Right cardiac atrium (tissue), 5 donors: ENCODE data around the gene RASEF. TPM values are rescaled to one million over a fixed set of nuclear protein-coding genes. Genes with fewer than 3 reads are reported as not detected.

Experiments
- ATAC-seq, 2 donors: fragments of 200-7000 bp; cut with Tn5 transposase; one replicate each; pipeline versions ENCODE4 v1.8.0 to v1.9.1; 2020; ENCODE audit warnings: moderate library complexity in 2 of 2, mild to moderate bottlenecking in 1 of 2
- DNase-seq, 3 donors: peaks; one replicate each; pipeline ENCODE4 v3.0.0-alpha.2; 2020
- H3K27ac ChIP-seq: one replicate; pipeline ENCODE4 v1.5.1; 2013; ENCODE audit warnings: mild to moderate bottlenecking, low read length, control low read depth, moderate library complexity
- H3K27me3 ChIP-seq: one replicate; pipeline ENCODE4 v1.6.1; 2013; ENCODE audit not compliant: control insufficient read depth, insufficient read depth
- H3K4me1 ChIP-seq: one replicate; pipeline ENCODE4 v1.6.1; 2013; ENCODE audit warnings: low read length; ENCODE audit not compliant: control insufficient read depth, insufficient read depth
- H3K4me3 ChIP-seq: one replicate; pipeline ENCODE4 v1.5.1; 2013; ENCODE audit warnings: low read length, control low read depth
- H3K9me3 ChIP-seq: one replicate; pipeline ENCODE4 v1.6.1; 2013; ENCODE audit warnings: low read length; ENCODE audit not compliant: control insufficient read depth
- WGBS: extraction: QIAGEN DNeasy Blood & Tissue Kit; methylation state at CpG from one replicate; pipeline ENCODE4 v1.1.7; 2013; 5-methylcytosine and 5-hydroxymethylcytosine counted together
- intact Hi-C, 4 donors: fragments of 100-400 bp; cut with DNase I; formaldehyde crosslinking; loops; one replicate each; pipeline versions ENCODE4 v1.11.0 to v1.14.0; 2022 to 2023
- polyA plus RNA-seq: library from polyadenylated mRNA; stranded (reverse); fragments of 200-250 nt; gene quantifications from one replicate; pipeline ENCODE4 v1.2.3, GENCODE V29; 2013
- total RNA-seq, 4 donors: library from RNA; stranded (reverse); fragmentation: NEBNext Ultra II Directional; extraction: Animal tissue kit (Norgen Biotek cat#: 25700); gene quantifications; one replicate each; pipeline ENCODE4 v1.2.1, GENCODE V29; 2021
- donor health status: healthy with polysubstance abuse.
- donor health status: DM: no; HTN: yes; CAD: no.
- donor health status: DM: no; HTN: no; CAD: no.
- donor health status: DM: no; HTN: yes; CAD: no; lungs with severe emphysema.
- donor health status: DM: yes; HTN: yes; CAD: no.

Gene RASEF
- total and polyA plus RNA-seq, 5 donors, result 0.02 to 0.17 (median 0.15) TPM; not detected in 2

DNA sequence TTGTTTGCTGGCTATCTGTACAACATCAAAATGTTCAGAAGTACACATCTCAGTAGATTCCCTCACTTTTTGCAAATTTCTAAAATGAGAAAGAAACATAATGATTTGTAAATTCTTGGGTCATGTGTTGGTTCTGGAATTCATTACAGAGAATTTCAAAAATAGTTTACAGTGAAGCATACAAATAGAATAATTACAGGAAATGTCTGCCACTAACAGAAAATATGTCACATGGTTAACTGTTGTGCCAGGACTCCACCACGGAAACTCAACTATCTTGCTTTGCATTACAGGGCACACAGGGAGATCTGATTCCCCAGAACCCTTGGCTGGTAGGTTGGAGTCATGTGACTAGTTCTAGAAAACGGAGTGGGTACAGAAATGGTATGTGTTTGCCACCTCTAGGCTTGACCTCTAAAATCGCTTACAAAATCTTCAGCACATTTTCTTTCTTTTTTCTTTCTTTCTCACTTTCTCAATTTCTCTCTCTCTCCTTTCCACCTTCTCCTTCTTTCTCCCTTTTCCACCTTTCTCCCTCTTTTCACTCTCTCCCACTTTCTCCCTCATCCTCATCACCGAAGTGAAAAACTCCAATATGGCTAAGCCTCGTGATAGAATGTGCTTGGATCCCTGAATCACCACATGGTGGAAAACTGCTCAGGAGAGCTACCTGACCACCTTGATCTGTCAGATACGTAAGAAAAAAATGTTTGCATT is 32.4 kb downstream of the RASEF start:
- ATAC-seq (no peak), DNase-seq (no peak)
- no peak overlapping the region for H3K4me3 ChIP-seq
- H3K4me1 ChIP-seq, result no peaks in the 10 kb centered on the region
- H3K27me3 ChIP-seq, result no peaks in the 10 kb centered on the region
- intact Hi-C loops, result no loop called here
- H3K9me3 ChIP-seq, result no peaks in the 10 kb centered on the region
- 70% methylated on average over 6 of the region's 6 CpGs for WGBS
- no peak overlapping the region for H3K27ac ChIP-seq

- no peak for ATAC-seq
- WGBS, result 91% methylated on average over 7 of the region's 7 CpGs
- Histone ChIP-seq H3K9me3 (no peaks in the 10 kb centered on the region), H3K27me3 (no peaks in the 10 kb centered on the region), H3K4me3 (no peak overlapping the region), H3K27ac (no peak overlapping the region), H3K4me1 (no peaks in the 10 kb centered on the region)
- DNase-seq, result no peak
- intact Hi-C loops, result no loop called here
Observed at GRCh38 chr9:83029531-83030137, 33.3 kb downstream of the RASEF start.

GRCh38 chr9:83027153-83027891 is 35.6 kb downstream of the RASEF start:
- Histone ChIP-seq H3K4me1 (no peaks in the 10 kb centered on the region), H3K27ac (no peak overlapping the region), H3K9me3 (no peaks in the 10 kb centered on the region), H3K27me3 (no peaks in the 10 kb centered on the region), H3K4me3 (no peak overlapping the region)
- no peak for DNase-seq
- intact Hi-C loops, result no loop called here
- no peak for ATAC-seq
- 83% methylated on average over 5 of the region's 5 CpGs for WGBS

DNA sequence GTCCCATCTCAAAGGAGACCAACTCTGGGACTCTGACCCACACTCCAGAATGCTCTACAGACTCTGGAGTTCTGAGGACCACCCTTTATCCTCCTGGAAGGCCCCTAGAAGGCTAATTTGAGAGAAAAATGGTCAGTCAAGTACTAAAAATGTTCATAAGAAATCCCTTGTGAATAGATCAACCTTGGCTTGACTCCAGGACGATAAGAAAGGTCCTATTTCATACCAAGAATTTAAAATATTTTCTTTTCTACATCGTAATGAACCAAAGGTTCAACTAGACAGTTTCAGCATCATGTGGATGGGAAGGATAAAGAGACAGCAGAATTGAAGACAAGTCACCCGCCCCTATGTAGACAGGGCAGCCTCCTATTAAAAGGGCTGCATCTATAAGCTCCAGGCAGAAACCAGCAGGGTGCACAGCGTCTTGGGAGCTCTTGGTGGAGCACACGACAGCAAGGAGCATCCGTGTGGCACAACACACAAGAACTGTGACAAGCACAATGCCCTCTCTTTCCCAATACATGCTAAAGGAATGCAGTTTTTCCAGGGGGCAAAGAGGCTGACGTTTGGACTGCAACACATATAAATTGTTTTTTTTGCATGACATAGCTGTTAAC is 38.3 kb downstream of the RASEF start:
- no peaks in the 10 kb centered on the region for H3K27me3 ChIP-seq
- WGBS, result 57% methylated on average over 7 of the region's 7 CpGs
- DNase-seq, result no peak
- H3K4me3 ChIP-seq, result no peak overlapping the region
- no peaks in the 10 kb centered on the region for H3K9me3 ChIP-seq
- intact Hi-C loops, result no loop called here
- ATAC-seq, result no peak
- H3K27ac ChIP-seq, result no peak overlapping the region
- no peaks in the 10 kb centered on the region for H3K4me1 ChIP-seq

- Histone ChIP-seq H3K4me3 (no peak overlapping the region), H3K9me3 (no peaks in the 10 kb centered on the region), H3K27ac (no peak overlapping the region), H3K4me1 (no peaks in the 10 kb centered on the region), H3K27me3 (no peaks in the 10 kb centered on the region)
- WGBS, result 77% methylated on average over 1 of the region's 1 CpG
- intact Hi-C loops, result no loop called here
- no peak for ATAC-seq
- DNase-seq, result no peak
Observed at GRCh38 chr9:83023151-83023550, 39.8 kb downstream of the RASEF start.

DNA sequence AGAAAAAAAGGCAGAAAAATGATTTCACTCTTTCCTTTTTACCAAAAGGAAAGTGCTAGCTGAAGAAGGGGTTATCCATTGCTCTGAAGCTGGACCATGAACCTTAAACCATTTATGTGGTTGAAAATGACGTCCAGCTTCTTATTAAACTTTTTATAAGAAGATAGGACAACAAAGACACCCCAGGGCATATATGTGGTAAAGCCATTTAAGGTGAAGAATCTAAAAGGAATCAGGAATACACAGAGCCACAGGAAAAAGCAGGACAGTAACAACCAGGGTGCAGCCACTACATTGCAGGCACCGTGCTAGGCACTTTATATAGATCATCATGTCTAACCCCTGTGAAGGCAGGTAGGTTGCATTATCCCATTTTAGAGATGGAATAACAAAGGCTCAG is 42.1 kb downstream of the RASEF start:
- DNase-seq (no peak), ATAC-seq (no peak)
- 86% methylated on average over 2 of the region's 2 CpGs for WGBS
- Histone ChIP-seq H3K27ac (no peak overlapping the region), H3K4me3 (no peak overlapping the region), H3K27me3 (no peaks in the 10 kb centered on the region), H3K4me1 (no peaks in the 10 kb centered on the region), H3K9me3 (no peaks in the 10 kb centered on the region)
- intact Hi-C loops, result no loop called here

GRCh38 chr9:83020327-83020726 is 42.6 kb downstream of the RASEF start:
- no peaks in the 10 kb centered on the region for H3K4me1 ChIP-seq
- no peaks in the 10 kb centered on the region for H3K27me3 ChIP-seq
- DNase-seq (no peak), ATAC-seq (no peak)
- H3K9me3 ChIP-seq, result no peaks in the 10 kb centered on the region
- 79% methylated on average over 7 of the region's 7 CpGs for WGBS
- no peak overlapping the region for H3K27ac ChIP-seq
- intact Hi-C loops, result no loop called here
- no peak overlapping the region for H3K4me3 ChIP-seq

- Histone ChIP-seq H3K27me3 (no peaks in the 10 kb centered on the region), H3K9me3 (no peaks in the 10 kb centered on the region), H3K27ac (no peak overlapping the region), H3K4me3 (no peak overlapping the region), H3K4me1 (no peaks in the 10 kb centered on the region)
- intact Hi-C loops, result no loop called here
- 88% methylated on average over 2 of the region's 2 CpGs for WGBS
- DNase-seq (no peak), ATAC-seq (no peak)
Observed at GRCh38 chr9:83019246-83019645, 43.7 kb downstream of the RASEF start.

DNA sequence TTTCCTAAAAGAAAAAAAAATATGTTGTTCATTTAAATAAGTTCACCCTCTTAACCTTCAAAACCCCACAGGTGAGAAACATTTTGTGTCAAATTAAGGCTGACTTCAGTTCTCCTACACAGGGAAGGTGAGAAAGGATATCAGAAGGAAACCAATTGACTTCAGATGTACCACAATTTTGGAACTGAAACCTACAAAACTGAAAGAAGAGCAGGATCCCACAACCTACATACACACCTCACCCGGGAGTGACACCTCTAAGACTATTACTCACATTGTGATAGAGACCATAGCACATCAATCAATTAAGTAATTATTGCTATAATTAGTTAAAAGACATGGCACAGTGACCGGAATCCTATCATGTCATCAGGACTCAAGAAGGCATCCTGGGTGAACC is 47.0 kb downstream of the RASEF start:
- no peaks in the 10 kb centered on the region for H3K27me3 ChIP-seq
- DNase-seq (no peak), ATAC-seq (no peak)
- H3K27ac ChIP-seq, result no peak overlapping the region
- no peak overlapping the region for H3K4me3 ChIP-seq
- H3K4me1 ChIP-seq, result no peaks in the 10 kb centered on the region
- H3K9me3 ChIP-seq, result no peaks in the 10 kb centered on the region
- WGBS, result 81% methylated on average over 2 of the region's 2 CpGs
- intact Hi-C loops, result no loop called here

- intact Hi-C loops, result no loop called here
- 77% methylated on average over 3 of the region's 3 CpGs for WGBS
- ATAC-seq (no peak), DNase-seq (no peak)
- Histone ChIP-seq H3K4me3 (no peak overlapping the region), H3K9me3 (no peaks in the 10 kb centered on the region), H3K27ac (no peak overlapping the region), H3K27me3 (no peaks in the 10 kb centered on the region), H3K4me1 (no peaks in the 10 kb centered on the region)
Observed at GRCh38 chr9:83013867-83014605, 48.9 kb downstream of the RASEF start.
